Measurements from ENCODE around the gene PIGT. TPM values are rescaled to one million over a fixed set of nuclear protein-coding genes. Genes with fewer than 3 reads are reported as not detected.

Gene PIGT
- total RNA-seq, 6 donors from 2014 or later, result 49.9 to 86.3 (median 63.0) TPM

- Histone ChIP-seq H3K36me3 (peaks cover 24 to 55% (median 44%) of the 10 kb centered on the region in 4 donors), H3K27ac (peak overlapping the region; percentile 33 to 56 (median 48)), H3K4me3 (no peak overlapping the region), H3K4me1 (peaks cover 20 to 33% (median 25%) of the 10 kb centered on the region in 4 donors), H3K27me3 (no peaks in the 10 kb centered on the region), H3K9me3 (no peaks in the 10 kb centered on the region)
- TF ChIP-seq CTCF (IDR thresholded peaks at IDR 0.05) (no peak), POLR2AphosphoS5 (IDR thresholded peaks at IDR 0.05) (peak in 1 of 2 donors; percentile 44), POLR2A (IDR thresholded peaks at IDR 0.05) (peak in 1 of 4 donors; percentile 19), EP300 (IDR thresholded peaks at IDR 0.05) (no peak)
- DNase-seq (peak; percentile 46 to 48), ATAC-seq (ENCODE audit: low FRiP score in 2 of 2) (peak; percentile 72 to 78)
- 66 to 78% methylated on average over 11 to 17 of the region's 17 CpGs for WGBS, 2 donors
These were observed 3.5 kb downstream of the PIGT start for GRCh38 chr20:45419188-45420091.

- Histone ChIP-seq H3K9me3 (no peaks in the 10 kb centered on the region), H3K27ac (peak overlapping the region in 2 of 4 donors; percentile 18 to 32), H3K36me3 (peaks cover 31 to 62% (median 50%) of the 10 kb centered on the region in 4 donors), H3K27me3 (no peaks in the 10 kb centered on the region), H3K4me1 (peaks cover 20 to 31% (median 25%) of the 10 kb centered on the region in 4 donors), H3K4me3 (no peak overlapping the region)
- TF ChIP-seq EP300 (IDR thresholded peaks at IDR 0.05) (no peak), CTCF (IDR thresholded peaks at IDR 0.05) (no peak), POLR2AphosphoS5 (IDR thresholded peaks at IDR 0.05) (no peak), POLR2A (IDR thresholded peaks at IDR 0.05) (no peak)
- DNase-seq, result no peak
- WGBS, 2 donors, result 91 to 95% methylated on average over 8 of the region's 8 CpGs
- no peak for ATAC-seq (ENCODE audit: low FRiP score in 2 of 2)
These were observed 4.2 kb downstream of the PIGT start for GRCh38 chr20:45420125-45420524.

GRCh38 chr20:45423700-45424099 lies 7.8 kb downstream of the PIGT start:
- peaks cover 37 to 80% (median 65%) of the 10 kb centered on the region in 4 donors for H3K36me3 ChIP-seq
- DNase-seq (no peak), ATAC-seq (ENCODE audit: low FRiP score in 2 of 2) (no peak)
- TF ChIP-seq POLR2A (IDR thresholded peaks at IDR 0.05), result no peak
- no peak for TF ChIP-seq POLR2AphosphoS5 (IDR thresholded peaks at IDR 0.05)
- no peak for TF ChIP-seq CTCF (IDR thresholded peaks at IDR 0.05)
- TF ChIP-seq EP300 (IDR thresholded peaks at IDR 0.05), result no peak
- H3K4me1 ChIP-seq, result peaks cover 0 to 12% (median 9%) of the 10 kb centered on the region in 4 donors
- H3K27me3 ChIP-seq, result no peaks in the 10 kb centered on the region
- 90 to 100% methylated on average over 2 of the region's 2 CpGs for WGBS, 2 donors
- no peak overlapping the region for H3K4me3 ChIP-seq
- H3K9me3 ChIP-seq, result no peaks in the 10 kb centered on the region
- H3K27ac ChIP-seq, result no peak overlapping the region

- no peak overlapping the region for H3K27ac ChIP-seq
- no peaks in the 10 kb centered on the region for H3K27me3 ChIP-seq
- TF ChIP-seq EP300 (IDR thresholded peaks at IDR 0.05) (no peak), CTCF (IDR thresholded peaks at IDR 0.05) (no peak), POLR2A (IDR thresholded peaks at IDR 0.05) (no peak), POLR2AphosphoS5 (IDR thresholded peaks at IDR 0.05) (no peak)
- H3K4me3 ChIP-seq, result no peak overlapping the region
- ATAC-seq (ENCODE audit: low FRiP score in 2 of 2) (no peak), DNase-seq (peak in 1 of 2 donors; percentile 53)
- H3K9me3 ChIP-seq, result no peaks in the 10 kb centered on the region
- H3K36me3 ChIP-seq, result peaks cover 28 to 62% (median 51%) of the 10 kb centered on the region in 4 donors
- H3K4me1 ChIP-seq, result no peaks in the 10 kb centered on the region
- WGBS, 2 donors, result 95 to 97% methylated on average over 17 of the region's 17 CpGs
These were observed 9.6 kb downstream of the PIGT start for GRCh38 chr20:45425561-45425960.
